IMR-90 (cell line): ENCODE data around the gene ARSH. TPM values are rescaled to one million over a fixed set of nuclear protein-coding genes. Genes with fewer than 3 reads are reported as not detected.
"Not testable (repeated sequence)": the region's sequence is repeated elsewhere in the genome, so short reads cannot be mapped to it uniquely, and the experiment has no call there.

Experiments
- ATAC-seq: fragments of 200-7000 bp; cut with Tn5 transposase; 2 replicates; pipeline ENCODE4 v1.9.1; 2020; ENCODE audit warnings: low read depth, mild to moderate bottlenecking, moderate library complexity
- BruUV-seq: library from RNA; stranded (reverse); fragments of 400-500 nt; replicated peaks from 2 replicates; lab custom pipeline; 2021; lab: Mats Ljungman, UMichigan
- CTCF ChIA-PET: fragments of 300-600 bp; formaldehyde crosslinking; extraction: SDS; loops from one replicate; lab custom pipeline; 2021; ENCODE audit warnings: antibody characterized with exemption; lab: Yijun Ruan, JAX
- POLR2A ChIA-PET: fragments of 300-600 bp; sonication (Branson Sonifier 250); formaldehyde crosslinking; loops from one replicate; lab custom pipeline; 2022; ENCODE audit warnings: antibody characterized with exemption; ENCODE audit not compliant: unreplicated experiment; lab: Charles Lee
- DNase-seq: peaks from one replicate; pipeline ENCODE4 v3.0.0; 2013
- H2AFZ ChIP-seq: replicated peaks from 2 replicates; pipeline ENCODE3; 2013; ENCODE audit warnings: low read length, mild to moderate bottlenecking; ENCODE audit not compliant: poor library complexity
- H2AK5ac ChIP-seq: 2 replicates; pipeline ENCODE4 v1.6.1; 2013; ENCODE audit warnings: low read depth, low read length, inconsistent platforms
- H2AK9ac ChIP-seq: replicated peaks from 2 replicates; pipeline ENCODE3; 2013; ENCODE audit warnings: mild to moderate bottlenecking, low read depth, low read length, moderate library complexity; ENCODE audit not compliant: poor library complexity
- H2BK120ac ChIP-seq: 2 replicates; pipeline ENCODE4 v1.6.1; 2013; ENCODE audit warnings: low read depth, low read length, inconsistent platforms
- H2BK15ac ChIP-seq: 3 replicates; pipeline ENCODE4 v1.6.1; 2013; ENCODE audit warnings: low read depth, low read length, inconsistent platforms
- H2BK20ac ChIP-seq: 2 replicates; pipeline ENCODE4 v1.6.1; 2013; ENCODE audit warnings: low read depth, mild to moderate bottlenecking, inconsistent platforms, low read length, moderate library complexity
- H2BK5ac ChIP-seq: 2 replicates; pipeline ENCODE4 v1.6.1; 2013; ENCODE audit warnings: mild to moderate bottlenecking, low read depth, low read length, inconsistent platforms; ENCODE audit not compliant: poor library complexity, severe bottlenecking
- H3K14ac ChIP-seq: replicated peaks from 2 replicates; pipeline ENCODE4 v1.6.1; 2013; ENCODE audit warnings: low read depth, low read length, inconsistent platforms
- H3K18ac ChIP-seq: 2 replicates; pipeline ENCODE4 v1.6.1; 2013; ENCODE audit warnings: low read depth, low read length, control low read depth
- H3K23ac ChIP-seq: 2 replicates; pipeline ENCODE4 v1.6.1; 2013; ENCODE audit warnings: low read depth, low read length, inconsistent platforms
- H3K27ac ChIP-seq: 2 replicates; pipeline ENCODE4 v1.5.1; 2013; ENCODE audit warnings: mild to moderate bottlenecking, control low read depth, low read length; ENCODE audit not compliant: insufficient read depth
- H3K27me3 ChIP-seq: 2 replicates; pipeline ENCODE4 v1.6.1; 2013; ENCODE audit warnings: low read length; ENCODE audit not compliant: control insufficient read depth, insufficient read depth
- H3K36me3 ChIP-seq: 2 replicates; pipeline ENCODE4 v1.6.1; 2013; ENCODE audit warnings: low read length, mixed read lengths; ENCODE audit not compliant: control insufficient read depth, insufficient read depth
- H3K4ac ChIP-seq: 2 replicates; pipeline ENCODE4 v1.6.1; 2013; ENCODE audit warnings: low read depth, low read length, inconsistent platforms
- H3K4me1 ChIP-seq: 2 replicates; pipeline ENCODE4 v1.6.1; 2013; ENCODE audit warnings: low read length, mixed read lengths; ENCODE audit not compliant: control insufficient read depth, insufficient read depth
- H3K4me2 ChIP-seq: 2 replicates; pipeline ENCODE4 v1.6.1; 2013; ENCODE audit warnings: low read depth, mild to moderate bottlenecking, control low read depth, low read length, moderate library complexity
- H3K4me3 ChIP-seq: 2 replicates; pipeline ENCODE4 v1.5.1; 2013; ENCODE audit warnings: low read depth, mild to moderate bottlenecking, control low read depth, low read length, moderate library complexity; ENCODE audit not compliant: insufficient read depth
- H3K56ac ChIP-seq: 2 replicates; pipeline ENCODE4 v1.6.1; 2013; ENCODE audit warnings: low read length, inconsistent platforms; ENCODE audit not compliant: insufficient read depth; ENCODE audit errors: extremely low read depth
- H3K79me1 ChIP-seq, 2 experiments: 2 replicates each; pipeline ENCODE4 v1.6.1; 2013; ENCODE audit warnings: low read length in 2 of 2, inconsistent platforms in 1 of 2, low read depth in 1 of 2
- H3K9ac ChIP-seq: 2 replicates; pipeline ENCODE4 v1.6.1; 2013; ENCODE audit warnings: low read depth, low read length, control low read depth
- H3K9me1 ChIP-seq: 2 replicates; pipeline ENCODE4 v1.6.1; 2013; ENCODE audit warnings: low read length, inconsistent platforms; ENCODE audit not compliant: insufficient read depth
- H3K9me3 ChIP-seq: 2 replicates; pipeline ENCODE4 v1.6.1; 2013; ENCODE audit warnings: low read length; ENCODE audit not compliant: control insufficient read depth, insufficient read depth
- H4K20me1 ChIP-seq: 2 replicates; pipeline ENCODE4 v1.6.1; 2013; ENCODE audit warnings: low read length, inconsistent platforms; ENCODE audit not compliant: insufficient read depth
- H4K5ac ChIP-seq: 2 replicates; pipeline ENCODE4 v1.6.1; 2013; ENCODE audit warnings: mild to moderate bottlenecking, low read depth, low read length, control low read depth
- H4K8ac ChIP-seq, 2 experiments: 2 replicates each; pipeline ENCODE4 v1.6.1; 2013; ENCODE audit warnings: low read depth in 2 of 2, low read length in 2 of 2, control low read depth in 1 of 2, inconsistent platforms in 1 of 2
- H4K91ac ChIP-seq: 2 replicates; pipeline ENCODE4 v1.6.1; 2013; ENCODE audit warnings: low read depth, low read length, inconsistent platforms; ENCODE audit not compliant: insufficient read depth
- WGBS, 2 experiments: methylation state at CpG; one replicate each; pipeline versions ENCODE4 v1.1.5 to v1.1.7; 2013; ENCODE audit warnings: missing lambda C conversion rate in 2 of 2; ENCODE audit not compliant: insufficient read length in 1 of 2; ENCODE audit errors: extremely low coverage in 2 of 2; 5-methylcytosine and 5-hydroxymethylcytosine counted together
- dilution Hi-C: fragments of 300-500 bp; cut with HindIII; formaldehyde crosslinking; loops from one replicate; pipeline ENCODE4 v1.14.3; 2018; ENCODE audit warnings: low sequenced_read_pairs; ENCODE audit not compliant: unreplicated experiment
- in situ Hi-C: fragments of 300-500 bp; cut with MboI; formaldehyde crosslinking; loops from 3 replicates; pipeline ENCODE4 v1.14.3; 2019; ENCODE audit warnings: low sequenced_read_pairs, inconsistent platforms, mixed read lengths
- intact Hi-C: fragments of 100-400 bp; cut with micrococcal nuclease; formaldehyde crosslinking; loops from 2 replicates; pipeline ENCODE4 v1.10.0; 2022
- polyA plus RNA-seq, 3 experiments: library from polyadenylated mRNA; depleted of rRNA; stranded (reverse); fragments of >200 nt; gene quantifications; 2 replicates each; pipeline ENCODE4 v1.2.3, GENCODE V29; 2012; ENCODE audit warnings: low replicate concordance in 1 of 3
- total RNA-seq: library from RNA; depleted of rRNA; stranded (reverse); fragments of >200 nt; gene quantifications from 2 replicates; pipeline ENCODE4 v1.2.3, GENCODE V29; 2012

The ARSH gene
- total and polyA plus RNA-seq, 2 of the 4 experiments (the other 2 are of a cell fraction): not detected

DNA sequence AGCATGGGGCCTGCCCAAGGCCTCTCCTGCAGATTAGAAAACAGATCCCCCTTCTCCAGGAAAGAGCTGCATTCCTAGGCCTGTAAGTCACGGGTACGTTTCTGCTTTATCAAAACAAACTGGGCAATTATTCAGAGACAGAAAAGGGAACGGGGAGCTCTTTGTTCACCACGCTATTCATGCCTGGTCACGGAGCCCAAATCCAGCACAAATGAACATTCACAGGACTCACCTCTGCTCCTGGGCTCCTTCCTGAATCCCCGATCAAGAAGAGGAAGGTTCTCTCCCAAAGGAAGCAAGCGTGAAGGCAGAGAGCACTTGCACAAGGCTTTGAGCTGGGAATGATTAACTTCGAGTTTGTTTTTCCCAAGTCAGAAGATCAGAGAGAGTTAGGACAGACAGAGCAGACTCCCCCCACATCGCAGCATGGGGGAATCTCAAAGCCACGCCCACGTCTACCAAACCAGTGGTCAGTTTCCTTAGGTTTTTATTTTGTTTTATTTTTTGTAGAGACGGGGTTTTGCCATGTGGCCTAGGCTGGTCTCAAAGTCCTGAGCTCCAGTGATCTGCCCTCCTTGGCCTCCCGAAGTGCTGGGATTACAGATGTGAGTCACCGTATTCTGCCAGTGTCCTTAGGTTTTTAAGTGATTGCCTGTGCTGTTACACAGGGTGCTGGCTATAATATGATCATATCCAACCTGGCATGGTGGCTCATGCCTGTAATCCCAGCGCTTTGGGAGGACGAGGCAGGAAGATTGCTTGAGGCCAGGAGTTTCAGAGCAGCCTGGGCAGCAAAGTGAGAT, 42.2 kb upstream of the ARSH start:
- H3K9me1 ChIP-seq, H3K79me1 ChIP-seq, CTCF ChIA-PET, H3K4me3 ChIP-seq, H3K4me1 ChIP-seq, dilution Hi-C loops, H3K27me3 ChIP-seq, H2BK15ac ChIP-seq, H3K9me3 ChIP-seq, intact Hi-C loops, H3K36me3 ChIP-seq, BruUV-seq, H4K20me1 ChIP-seq, in situ Hi-C loops: not testable (repeated sequence)
- POLR2A ChIA-PET: interaction anchor here (0.6 to 1.1 kb wide), 2 partner anchors 16 to 35 kb away, joined by 3 to 4 read pairs; partner anchors contain the start of gene ARSD
- H2AFZ ChIP-seq: peak overlapping the region; percentile 79
- peak overlapping the region; percentile 80 for H2BK5ac ChIP-seq
- H2AK9ac ChIP-seq: peak overlapping the region; percentile 31
- peak overlapping the region; percentile 71 for H3K4me2 ChIP-seq
- peak overlapping the region; percentile 94 for H3K27ac ChIP-seq
- peak overlapping the region; percentile 94 to 97 for H4K8ac ChIP-seq
- H3K56ac ChIP-seq: peak overlapping the region; percentile 63
- 14% methylated on average over 2 of the region's 16 CpGs; no CpG with 5 or more reads in 1 of the 2 experiments for WGBS, 2 experiments
- peak overlapping the region; percentile 57 for H3K9ac ChIP-seq
- DNase-seq: peak; percentile 62
- peak overlapping the region; percentile 94 for H2BK120ac ChIP-seq
- peak overlapping the region; percentile 66 for H2BK20ac ChIP-seq
- H2AK5ac ChIP-seq: peak overlapping the region; percentile 73; the same call in 1 of the 2 replicates
- peak overlapping the region; percentile 99 for H4K5ac ChIP-seq
- H3K14ac ChIP-seq: peak overlapping the region; percentile 92
- peak overlapping the region; percentile 97 for H4K91ac ChIP-seq
- H3K4ac ChIP-seq: peak overlapping the region; percentile 85
- H3K18ac ChIP-seq: peak overlapping the region; percentile 99
- peak overlapping the region; percentile 70; the same call in 1 of the 2 replicates for H3K23ac ChIP-seq
- peak; percentile 77 for ATAC-seq
